ENCODE measurements around the gene LENG8. TPM values are rescaled to one million over a fixed set of nuclear protein-coding genes. Genes with fewer than 3 reads are reported as not detected.

Gene LENG8
- total and polyA plus RNA-seq, 4 donors, result 6.9 to 46.7 (median 18.7) TPM

DNA sequence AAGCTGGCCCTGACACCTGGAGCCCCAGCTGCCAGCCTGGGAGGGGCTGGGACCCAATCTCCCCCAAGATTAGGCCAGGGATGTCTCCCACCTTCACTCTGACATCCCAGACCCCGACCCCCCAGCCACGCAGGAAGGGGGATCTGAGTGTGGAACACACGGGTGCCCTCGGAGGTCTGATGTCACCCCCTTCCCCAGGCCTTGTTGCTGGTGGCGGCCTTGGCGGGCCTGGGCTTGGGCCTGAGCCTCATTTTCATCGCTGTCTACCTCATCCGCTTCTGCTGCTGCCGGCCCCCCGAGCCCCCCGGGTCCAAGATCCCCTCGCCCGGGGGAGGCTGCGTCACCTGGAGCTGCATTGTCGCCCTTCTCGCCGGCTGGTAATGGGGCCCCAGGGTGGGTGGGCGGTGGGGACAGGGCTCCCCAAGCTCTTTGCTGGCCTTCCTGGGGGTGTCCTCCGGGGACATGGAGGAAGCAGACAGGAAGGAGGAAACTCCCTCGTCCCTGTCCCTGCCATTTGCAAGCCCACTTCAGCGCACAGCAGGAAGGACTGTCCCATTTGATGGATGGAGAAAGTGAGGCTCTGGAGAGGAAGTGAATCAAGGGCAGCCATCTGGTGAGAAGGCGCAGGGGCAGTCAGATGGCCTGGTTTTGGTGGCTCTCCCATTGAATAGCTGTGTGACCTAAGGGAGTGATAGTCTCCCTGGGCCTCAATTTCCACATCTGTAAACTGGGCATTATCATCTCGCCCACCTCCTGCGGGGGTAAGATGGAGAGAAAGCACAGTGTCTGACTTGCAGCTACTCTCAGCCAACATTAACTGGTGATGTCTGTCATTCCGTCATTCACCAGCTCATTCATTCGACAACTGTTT is 29.8 kb upstream of the LENG8 start:
- H3K4me3 ChIP-seq (ENCODE audit: low read depth in 1 of 3, low read length in 3 of 3), result no peak overlapping the region
- TF ChIP-seq HNF4G (IDR thresholded peaks at IDR 0.05) (no peak), NR2F2 (IDR thresholded peaks at IDR 0.05) (no peak), RXRA (IDR thresholded peaks at IDR 0.05) (no peak), EGR1 (IDR thresholded peaks at IDR 0.05; ENCODE audit: low read depth in 2 of 2) (no peak), FOXA1 (IDR thresholded peaks at IDR 0.05) (no peak), SP1 (IDR thresholded peaks at IDR 0.05) (no peak)
- no peak overlapping the region for H3K9ac ChIP-seq (ENCODE audit: low read depth in 1 of 2, low read length in 2 of 2)
- no peaks in the 10 kb centered on the region for H3K4me1 ChIP-seq (ENCODE audit: control insufficient read depth in 4 of 4, insufficient read depth in 4 of 4, low read length in 3 of 4)
- no peak for DNase-seq (ENCODE audit: low spot score)
- H3K27ac ChIP-seq (ENCODE audit: low read depth in 1 of 2, low read length in 2 of 2), result no peak overlapping the region
- H3K27me3 ChIP-seq (ENCODE audit: control insufficient read depth in 4 of 4, insufficient read depth in 4 of 4, low read length in 3 of 4), result peaks cover 0 to 13% (median 9%) of the 10 kb centered on the region in 4 donors
- 80% methylated on average over 26 of the region's 26 CpGs for WGBS
- no peaks in the 10 kb centered on the region for H3K9me3 ChIP-seq (ENCODE audit: control insufficient read depth in 4 of 4, low read length in 3 of 4)
- no peaks in the 10 kb centered on the region for H3K36me3 ChIP-seq (ENCODE audit: control insufficient read depth in 4 of 4, insufficient read depth in 3 of 4, low read depth in 1 of 4, low read length in 3 of 4)

DNA sequence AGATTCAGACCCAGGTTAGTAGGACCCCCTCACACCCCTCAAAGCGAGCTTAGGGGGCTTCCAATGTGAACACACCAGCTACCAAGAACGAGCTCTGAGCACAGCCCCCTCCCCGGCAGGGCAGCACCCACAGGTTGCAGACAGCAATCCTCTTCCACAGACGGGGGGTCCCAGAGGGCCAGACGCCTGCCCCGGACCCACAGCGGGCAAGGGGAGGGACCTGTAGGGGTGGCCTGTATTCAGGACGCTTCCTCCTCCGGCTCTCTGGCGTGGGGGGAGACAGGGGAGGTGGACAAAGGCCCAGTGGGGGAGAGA is 29.0 kb upstream of the LENG8 start:
- Histone ChIP-seq H3K9ac (ENCODE audit: low read depth in 1 of 2, low read length in 2 of 2) (no peak overlapping the region), H3K4me1 (ENCODE audit: control insufficient read depth in 4 of 4, insufficient read depth in 4 of 4, low read length in 3 of 4) (no peaks in the 10 kb centered on the region), H3K4me3 (ENCODE audit: low read depth in 1 of 3, low read length in 3 of 3) (no peak overlapping the region), H3K27me3 (ENCODE audit: control insufficient read depth in 4 of 4, insufficient read depth in 4 of 4, low read length in 3 of 4) (peaks cover 0 to 13% (median 9%) of the 10 kb centered on the region in 4 donors), H3K27ac (ENCODE audit: low read depth in 1 of 2, low read length in 2 of 2) (no peak overlapping the region), H3K9me3 (ENCODE audit: control insufficient read depth in 4 of 4, low read length in 3 of 4) (no peaks in the 10 kb centered on the region), H3K36me3 (ENCODE audit: control insufficient read depth in 4 of 4, insufficient read depth in 3 of 4, low read depth in 1 of 4, low read length in 3 of 4) (no peaks in the 10 kb centered on the region)
- TF ChIP-seq EGR1 (IDR thresholded peaks at IDR 0.05; ENCODE audit: low read depth in 2 of 2) (no peak), FOXA1 (IDR thresholded peaks at IDR 0.05) (no peak), SP1 (IDR thresholded peaks at IDR 0.05) (no peak), TAF1 (conservative IDR thresholded peaks at IDR 0.05) (no peak), JUND (IDR thresholded peaks at IDR 0.05) (no peak), HNF4G (IDR thresholded peaks at IDR 0.05) (no peak)
- TF ChIP-seq, protein P1, sequence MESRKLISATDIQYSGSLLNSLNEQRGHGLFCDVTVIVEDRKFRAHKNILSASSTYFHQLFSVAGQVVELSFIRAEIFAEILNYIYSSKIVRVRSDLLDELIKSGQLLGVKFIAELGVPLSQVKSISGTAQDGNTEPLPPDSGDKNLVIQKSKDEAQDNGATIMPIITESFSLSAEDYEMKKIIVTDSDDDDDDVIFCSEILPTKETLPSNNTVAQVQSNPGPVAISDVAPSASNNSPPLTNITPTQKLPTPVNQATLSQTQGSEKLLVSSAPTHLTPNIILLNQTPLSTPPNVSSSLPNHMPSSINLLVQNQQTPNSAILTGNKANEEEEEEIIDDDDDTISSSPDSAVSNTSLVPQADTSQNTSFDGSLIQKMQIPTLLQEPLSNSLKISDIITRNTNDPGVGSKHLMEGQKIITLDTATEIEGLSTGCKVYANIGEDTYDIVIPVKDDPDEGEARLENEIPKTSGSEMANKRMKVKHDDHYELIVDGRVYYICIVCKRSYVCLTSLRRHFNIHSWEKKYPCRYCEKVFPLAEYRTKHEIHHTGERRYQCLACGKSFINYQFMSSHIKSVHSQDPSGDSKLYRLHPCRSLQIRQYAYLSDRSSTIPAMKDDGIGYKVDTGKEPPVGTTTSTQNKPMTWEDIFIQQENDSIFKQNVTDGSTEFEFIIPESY (IDR thresholded peaks at IDR 0.05), result no peak
- TF ChIP-seq, protein P2, sequence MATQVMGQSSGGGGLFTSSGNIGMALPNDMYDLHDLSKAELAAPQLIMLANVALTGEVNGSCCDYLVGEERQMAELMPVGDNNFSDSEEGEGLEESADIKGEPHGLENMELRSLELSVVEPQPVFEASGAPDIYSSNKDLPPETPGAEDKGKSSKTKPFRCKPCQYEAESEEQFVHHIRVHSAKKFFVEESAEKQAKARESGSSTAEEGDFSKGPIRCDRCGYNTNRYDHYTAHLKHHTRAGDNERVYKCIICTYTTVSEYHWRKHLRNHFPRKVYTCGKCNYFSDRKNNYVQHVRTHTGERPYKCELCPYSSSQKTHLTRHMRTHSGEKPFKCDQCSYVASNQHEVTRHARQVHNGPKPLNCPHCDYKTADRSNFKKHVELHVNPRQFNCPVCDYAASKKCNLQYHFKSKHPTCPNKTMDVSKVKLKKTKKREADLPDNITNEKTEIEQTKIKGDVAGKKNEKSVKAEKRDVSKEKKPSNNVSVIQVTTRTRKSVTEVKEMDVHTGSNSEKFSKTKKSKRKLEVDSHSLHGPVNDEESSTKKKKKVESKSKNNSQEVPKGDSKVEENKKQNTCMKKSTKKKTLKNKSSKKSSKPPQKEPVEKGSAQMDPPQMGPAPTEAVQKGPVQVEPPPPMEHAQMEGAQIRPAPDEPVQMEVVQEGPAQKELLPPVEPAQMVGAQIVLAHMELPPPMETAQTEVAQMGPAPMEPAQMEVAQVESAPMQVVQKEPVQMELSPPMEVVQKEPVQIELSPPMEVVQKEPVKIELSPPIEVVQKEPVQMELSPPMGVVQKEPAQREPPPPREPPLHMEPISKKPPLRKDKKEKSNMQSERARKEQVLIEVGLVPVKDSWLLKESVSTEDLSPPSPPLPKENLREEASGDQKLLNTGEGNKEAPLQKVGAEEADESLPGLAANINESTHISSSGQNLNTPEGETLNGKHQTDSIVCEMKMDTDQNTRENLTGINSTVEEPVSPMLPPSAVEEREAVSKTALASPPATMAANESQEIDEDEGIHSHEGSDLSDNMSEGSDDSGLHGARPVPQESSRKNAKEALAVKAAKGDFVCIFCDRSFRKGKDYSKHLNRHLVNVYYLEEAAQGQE (IDR thresholded peaks at IDR 0.05), result no peak
- 22% methylated on average over 10 of the region's 10 CpGs for WGBS
- no peak for DNase-seq (ENCODE audit: low spot score)
